ENCODE measurements around the gene SCGB1D2.

Gene SCGB1D2

DNA sequence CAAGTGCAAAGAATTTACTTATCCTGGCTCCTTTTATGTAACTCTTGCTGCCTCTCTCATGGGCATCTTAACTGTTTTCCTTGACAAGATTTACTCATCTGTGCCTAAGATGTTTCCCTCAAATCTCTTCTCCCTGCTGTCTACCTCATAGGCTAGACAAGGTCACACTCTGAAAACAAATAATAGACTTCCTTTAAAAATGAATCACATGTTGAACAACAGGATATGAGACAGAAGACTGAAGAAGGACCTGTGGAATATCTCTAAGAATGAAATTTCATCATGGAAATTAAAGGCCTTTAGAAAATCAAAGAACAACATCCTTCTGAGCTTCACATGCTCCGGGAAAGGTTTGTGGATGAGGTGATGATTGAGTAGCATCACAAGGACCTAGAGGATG, 22.0 kb downstream of the SCGB1D2 start:
- no peak for TF ChIP-seq CTCF (IDR thresholded peaks at IDR 0.05; ENCODE audit: extremely low read depth, missing control alignments)
- no peak for DNase-seq (ENCODE audit: low spot score)

DNA sequence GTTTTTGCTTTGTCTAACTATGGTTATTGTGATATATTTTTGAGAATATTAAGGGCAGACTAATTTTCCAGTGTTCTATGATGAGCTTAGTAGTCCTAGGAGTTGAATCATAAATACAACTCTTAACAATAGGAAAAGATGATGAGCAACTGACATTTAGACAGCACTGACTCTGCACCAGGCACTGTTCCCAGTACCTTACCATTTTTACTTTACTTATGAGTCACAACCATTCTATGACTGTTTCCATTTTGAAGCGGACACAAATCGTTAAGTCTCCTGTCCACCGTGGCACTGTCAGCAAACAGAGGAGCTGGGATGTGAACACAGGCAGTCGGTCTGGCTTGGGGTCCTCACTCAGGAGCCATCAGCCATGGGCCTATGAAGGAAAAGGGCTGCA, 24.5 kb downstream of the SCGB1D2 start:
- no peak for DNase-seq (ENCODE audit: low spot score)
- TF ChIP-seq CTCF (IDR thresholded peaks at IDR 0.05; ENCODE audit: extremely low read depth, missing control alignments), result no peak

- TF ChIP-seq CTCF (IDR thresholded peaks at IDR 0.05; ENCODE audit: extremely low read depth, missing control alignments), result no peak
- DNase-seq (ENCODE audit: low spot score), result no peak
These were observed 25.0 kb downstream of the SCGB1D2 start for GRCh38 chr11:62267050-62267449.

- DNase-seq (ENCODE audit: low spot score), result no peak
- TF ChIP-seq CTCF (IDR thresholded peaks at IDR 0.05; ENCODE audit: extremely low read depth, missing control alignments), result no peak
These were observed 25.5 kb downstream of the SCGB1D2 start for GRCh38 chr11:62267576-62267975.

DNA sequence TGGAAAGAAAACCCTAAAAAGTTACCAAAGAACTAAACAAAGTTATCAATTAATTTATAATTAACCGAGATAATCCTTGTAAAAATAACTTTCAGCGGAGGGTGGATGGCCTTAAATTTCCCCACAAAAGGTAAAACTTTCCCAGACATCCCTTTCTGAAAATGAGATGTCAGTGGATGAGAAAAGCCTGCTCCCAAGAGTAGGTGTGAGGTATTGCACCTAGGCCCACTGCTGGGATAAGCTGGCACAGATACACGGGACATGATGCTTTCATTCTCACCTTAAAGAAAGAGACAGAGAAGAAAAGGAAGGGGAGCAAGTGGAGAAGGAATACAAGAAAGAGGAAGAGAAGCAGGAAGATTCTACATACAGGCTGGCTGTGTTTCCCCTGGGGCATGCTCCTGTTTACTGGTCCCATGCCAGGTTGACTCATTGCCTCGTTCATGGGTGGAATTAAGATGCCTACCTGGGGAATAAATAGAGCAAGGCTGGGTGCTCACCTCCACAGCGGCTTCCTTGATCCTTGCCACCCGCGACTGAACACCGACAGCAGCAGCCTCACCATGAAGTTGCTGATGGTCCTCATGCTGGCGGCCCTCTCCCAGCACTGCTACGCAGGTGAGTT, 27.7 kb downstream of the SCGB1D2 start, which contains the start of gene SCGB2A2:
Gene SCGB2A2, plus strand, starts transcription at position 505 of the 625 bp plus-strand sequence. Its CDS starts 59 bp downstream, at position 564.
- no peak for TF ChIP-seq CTCF (IDR thresholded peaks at IDR 0.05; ENCODE audit: extremely low read depth, missing control alignments)
- no peak for DNase-seq (ENCODE audit: low spot score)

- TF ChIP-seq CTCF (IDR thresholded peaks at IDR 0.05; ENCODE audit: extremely low read depth, missing control alignments), result no peak
- no peak for DNase-seq (ENCODE audit: low spot score)
These were observed 31.2 kb downstream of the SCGB1D2 start for GRCh38 chr11:62273284-62273683.

DNA sequence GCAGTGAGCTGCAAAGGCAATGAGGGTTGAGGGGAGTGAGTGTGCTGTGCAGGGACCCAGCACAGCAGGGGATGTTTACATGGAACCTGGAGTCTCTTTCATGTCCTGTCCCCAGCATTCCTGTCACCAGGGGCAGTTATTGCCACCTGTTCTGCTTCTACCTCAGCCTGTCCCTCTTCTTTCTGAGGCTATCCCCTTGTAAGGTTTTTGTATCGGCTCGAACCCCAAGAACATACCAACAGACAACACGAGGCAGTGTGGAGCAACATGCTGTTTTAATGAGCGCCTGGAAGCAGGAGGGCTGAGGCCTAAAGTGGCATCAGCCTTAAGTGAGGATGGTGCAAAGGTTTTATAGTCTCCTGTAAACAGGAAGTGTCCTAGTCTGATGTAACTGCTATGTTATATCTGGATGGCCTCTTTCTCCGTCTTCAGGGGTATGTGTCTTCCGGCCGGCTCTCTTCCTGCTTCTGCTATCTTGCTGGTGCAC, 31.8 kb downstream of the SCGB1D2 start:
- no peak for TF ChIP-seq CTCF (IDR thresholded peaks at IDR 0.05; ENCODE audit: extremely low read depth, missing control alignments)
- DNase-seq (ENCODE audit: low spot score), result no peak
